OCI-LY3 (cell line): ENCODE measurements around the gene USP32.

Experiments used
- EZH2phosphoT487 ChIP-seq: fragments of 200-600 bp; shearing (Covaris generic); IDR thresholded peaks from 2 replicates; pipeline ENCODE4 v1.6.1; 2018; ENCODE audit warnings: antibody characterized with exemption, mixed run types, low read depth
- TF ChIP-seq, protein P1 (sequence below): fragments of 200-600, 300-600 bp; sonication (generic); IDR thresholded peaks from 2 replicates; pipeline ENCODE4 v1.5.1; 2014; ENCODE audit warnings: antibody characterized with exemption, low read length, low read depth

GRCh38 chr17:60315650-60316049 is 76.3 kb downstream of the USP32 start:
- TF ChIP-seq, protein P1, sequence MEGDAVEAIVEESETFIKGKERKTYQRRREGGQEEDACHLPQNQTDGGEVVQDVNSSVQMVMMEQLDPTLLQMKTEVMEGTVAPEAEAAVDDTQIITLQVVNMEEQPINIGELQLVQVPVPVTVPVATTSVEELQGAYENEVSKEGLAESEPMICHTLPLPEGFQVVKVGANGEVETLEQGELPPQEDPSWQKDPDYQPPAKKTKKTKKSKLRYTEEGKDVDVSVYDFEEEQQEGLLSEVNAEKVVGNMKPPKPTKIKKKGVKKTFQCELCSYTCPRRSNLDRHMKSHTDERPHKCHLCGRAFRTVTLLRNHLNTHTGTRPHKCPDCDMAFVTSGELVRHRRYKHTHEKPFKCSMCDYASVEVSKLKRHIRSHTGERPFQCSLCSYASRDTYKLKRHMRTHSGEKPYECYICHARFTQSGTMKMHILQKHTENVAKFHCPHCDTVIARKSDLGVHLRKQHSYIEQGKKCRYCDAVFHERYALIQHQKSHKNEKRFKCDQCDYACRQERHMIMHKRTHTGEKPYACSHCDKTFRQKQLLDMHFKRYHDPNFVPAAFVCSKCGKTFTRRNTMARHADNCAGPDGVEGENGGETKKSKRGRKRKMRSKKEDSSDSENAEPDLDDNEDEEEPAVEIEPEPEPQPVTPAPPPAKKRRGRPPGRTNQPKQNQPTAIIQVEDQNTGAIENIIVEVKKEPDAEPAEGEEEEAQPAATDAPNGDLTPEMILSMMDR = peak; percentile 14; the same call in 1 of the 2 replicates
- no peak for TF ChIP-seq EZH2phosphoT487
